Activated CD4-positive, alpha-beta memory T cell treated with anti-CD3 and anti-CD28 coated beads, Interleukin-2, amount 10 ng/mL, durations not matched to agents 7 days and 5 days (primary cell): ENCODE data around the gene PPP6R1. TPM values are rescaled to one million over a fixed set of nuclear protein-coding genes. Genes with fewer than 3 reads are reported as not detected.
A peak's percentile ranks its signal among the peaks of the same experiment; 100 is the strongest.

Experiments used
- CTCF ChIA-PET: fragments of 350-600 bp; sonication (Branson Sonifier 250); formaldehyde crosslinking; loops from one replicate; lab custom pipeline; 2021; ENCODE audit warnings: antibody characterized with exemption, inconsistent platforms; lab: Charles Lee
- POLR2A ChIA-PET: fragments of 350-600 bp; sonication (Branson Sonifier 250); formaldehyde crosslinking; loops from one replicate; lab custom pipeline; 2021; ENCODE audit warnings: antibody characterized with exemption; lab: Charles Lee
- DNase-seq: peaks from one replicate; pipeline ENCODE4 v3.0.0-alpha.2; 2020
- H3K27ac Mint-ChIP-seq: one replicate; pipeline ENCODE4 v1.8.0; 2021; ENCODE audit warnings: mild to moderate bottlenecking, mixed read lengths
- H3K27me3 Mint-ChIP-seq: one replicate; pipeline ENCODE4 v1.8.0; 2021; ENCODE audit warnings: mixed read lengths
- H3K36me3 Mint-ChIP-seq: one replicate; pipeline ENCODE4 v1.8.0; 2021; ENCODE audit warnings: low read depth, mixed read lengths
- H3K4me1 Mint-ChIP-seq: one replicate; pipeline ENCODE4 v1.8.0; 2021; ENCODE audit warnings: mixed read lengths
- H3K4me3 Mint-ChIP-seq: one replicate; pipeline ENCODE4 v1.8.0; 2021; ENCODE audit warnings: mild to moderate bottlenecking, mixed read lengths
- H3K9me3 Mint-ChIP-seq: one replicate; pipeline ENCODE4 v1.8.0; 2021; ENCODE audit warnings: mixed read lengths
- total RNA-seq, 2 experiments: library from RNA; stranded (reverse); gene quantifications; one replicate each; pipeline ENCODE4 v1.2.3, GENCODE V29; 2021

Gene PPP6R1
- total RNA-seq, 2 experiments from 2014 or later = 213 to 229 TPM

GRCh38 chr19:55299991-55300390, 41.2 kb upstream of the PPP6R1 start:
- Mint-ChIP-seq H3K27ac (no peak overlapping the region), H3K9me3 (no peaks in the 10 kb centered on the region), H3K27me3 (peaks cover 2% of the 10 kb centered on the region), H3K36me3 (no peaks in the 10 kb centered on the region), H3K4me1 (peaks cover 10% of the 10 kb centered on the region), H3K4me3 (no peak overlapping the region)
- ChIA-PET CTCF (interaction anchor here (3.8 kb wide), 1 partner anchor 8 kb away, joined by 41 read pairs; no protein-coding TSS in a partner anchor), POLR2A (no interaction called here)
- DNase-seq = no peak

GRCh38 chr19:55297267-55297666, 38.5 kb upstream of the PPP6R1 start:
- ChIA-PET POLR2A (no interaction called here), CTCF (interaction anchor here (0.5 kb wide), 1 partner anchor 334 kb away, joined by 8 read pairs; no protein-coding TSS in a partner anchor)
- H3K4me3 Mint-ChIP-seq = no peak overlapping the region
- no peak overlapping the region for H3K27ac Mint-ChIP-seq
- H3K27me3 Mint-ChIP-seq = peaks cover 2% of the 10 kb centered on the region
- no peaks in the 10 kb centered on the region for H3K9me3 Mint-ChIP-seq
- no peak for DNase-seq
- H3K36me3 Mint-ChIP-seq = no peaks in the 10 kb centered on the region
- peaks cover 10% of the 10 kb centered on the region for H3K4me1 Mint-ChIP-seq

GRCh38 chr19:55289117-55289796, 30.4 kb upstream of the PPP6R1 start:
- no peaks in the 10 kb centered on the region for H3K36me3 Mint-ChIP-seq
- POLR2A ChIA-PET = no interaction called here
- CTCF ChIA-PET = interaction anchor here (0.6 to 1.3 kb wide), 2 partner anchors 12 to 37 kb away, joined by 3 to 4 read pairs; no protein-coding TSS in a partner anchor

GRCh38 chr19:55287361-55288079, 28.7 kb upstream of the PPP6R1 start:
- POLR2A ChIA-PET = no interaction called here

More at GRCh38 chr19:55289117-55289796, 30.4 kb upstream of the PPP6R1 start:
- peaks cover 8% of the 10 kb centered on the region for H3K4me1 Mint-ChIP-seq
- no peak overlapping the region for H3K4me3 Mint-ChIP-seq
- no peaks in the 10 kb centered on the region for H3K9me3 Mint-ChIP-seq
- no peak for DNase-seq
- no peak overlapping the region for H3K27ac Mint-ChIP-seq
- H3K27me3 Mint-ChIP-seq = peaks cover 2% of the 10 kb centered on the region

GRCh38 chr19:55285229-55285890, 26.5 kb upstream of the PPP6R1 start:
- POLR2A ChIA-PET = no interaction called here
- Mint-ChIP-seq H3K4me3 (no peak overlapping the region), H3K27me3 (peaks cover 10% of the 10 kb centered on the region), H3K9me3 (no peaks in the 10 kb centered on the region), H3K36me3 (no peaks in the 10 kb centered on the region), H3K4me1 (peaks cover 18% of the 10 kb centered on the region), H3K27ac (peak overlapping the region; percentile 35)
- DNase-seq = no peak
- CTCF ChIA-PET = interaction anchor here (0.6 kb wide), 1 partner anchor 804 kb away, joined by 3 read pairs; no protein-coding TSS in a partner anchor

More at GRCh38 chr19:55287361-55288079, 28.7 kb upstream of the PPP6R1 start:
- CTCF ChIA-PET = interaction anchor here (1.0 to 1.2 kb wide), 2 partner anchors 14 to 16 kb away, joined by 3 to 5 read pairs; no protein-coding TSS in a partner anchor
- Mint-ChIP-seq H3K36me3 (no peaks in the 10 kb centered on the region), H3K9me3 (no peaks in the 10 kb centered on the region), H3K4me1 (peaks cover 14% of the 10 kb centered on the region), H3K27ac (no peak overlapping the region), H3K27me3 (peaks cover 10% of the 10 kb centered on the region), H3K4me3 (no peak overlapping the region)
- no peak for DNase-seq

GRCh38 chr19:55284405-55285058, 25.7 kb upstream of the PPP6R1 start:
- H3K4me3 Mint-ChIP-seq = no peak overlapping the region
- ChIA-PET POLR2A (interaction anchor here (0.6 kb wide), 1 partner anchor 31 kb away, joined by 3 read pairs; no protein-coding TSS in a partner anchor), CTCF (no interaction called here)
- H3K27me3 Mint-ChIP-seq = peaks cover 10% of the 10 kb centered on the region
- H3K27ac Mint-ChIP-seq = no peak overlapping the region
- peaks cover 26% of the 10 kb centered on the region for H3K4me1 Mint-ChIP-seq
- H3K36me3 Mint-ChIP-seq = peaks cover 4% of the 10 kb centered on the region
- no peaks in the 10 kb centered on the region for H3K9me3 Mint-ChIP-seq
- DNase-seq = no peak

- CTCF ChIA-PET = interaction anchor here (1.0 to 2.1 kb wide), 2 partner anchors 8 to 18 kb away, joined by 7 to 13 read pairs; no protein-coding TSS in a partner anchor
- POLR2A ChIA-PET = interaction anchor here (0.6 to 1.1 kb wide), 2 partner anchors 30 to 31 kb away, joined by 3 to 4 read pairs; no protein-coding TSS in a partner anchor
Observed at GRCh38 chr19:55283548-55284377, 24.9 kb upstream of the PPP6R1 start, which contains the start of gene BRSK1. TSS of gene BRSK1 (plus strand) at chr19:55283997. CDS start at chr19:55284443, 446 bp downstream.

GRCh38 chr19:55279770-55280643, 21.2 kb upstream of the PPP6R1 start, which contains the start of gene HSPBP1:
TSS of gene HSPBP1 (minus strand) at chr19:55280110. CDS start at chr19:55279608, 502 bp downstream.
- CTCF ChIA-PET = interaction anchor here (0.5 to 2.9 kb wide), 9 partner anchors 12 to 224 kb away, joined by 3 to 18 read pairs (median 4); partner anchors contain the start of genes PPP6R1 and TMEM238
- peaks cover 57% of the 10 kb centered on the region for H3K4me1 Mint-ChIP-seq

More at GRCh38 chr19:55283548-55284377, 24.9 kb upstream of the PPP6R1 start, which contains the start of gene BRSK1:
- Mint-ChIP-seq H3K9me3 (no peaks in the 10 kb centered on the region), H3K4me1 (peaks cover 31% of the 10 kb centered on the region), H3K4me3 (peak within 1 kb of the TSS; percentile 47), H3K27me3 (peaks cover 10% of the 10 kb centered on the region), H3K27ac (no peak within 1 kb of the TSS), H3K36me3 (peaks cover 4% of the 10 kb centered on the region)
- peak; percentile 52 for DNase-seq

GRCh38 chr19:55279340-55279739, 20.5 kb upstream of the PPP6R1 start:
- Mint-ChIP-seq H3K4me1 (peaks cover 58% of the 10 kb centered on the region), H3K27ac (peak overlapping the region; percentile 97), H3K4me3 (peak overlapping the region; percentile 100), H3K27me3 (peaks cover 8% of the 10 kb centered on the region), H3K9me3 (no peaks in the 10 kb centered on the region), H3K36me3 (peaks cover 16% of the 10 kb centered on the region)
- DNase-seq = no peak
- POLR2A ChIA-PET = interaction anchor here (1.0 to 6.9 kb wide), 8 partner anchors 20 to 320 kb away, joined by 3 to 96 read pairs (median 12); partner anchors contain the start of genes FIZ1, KMT5C, PPP1R12C and PPP6R1
- CTCF ChIA-PET = interaction anchor here (0.9 to 2.9 kb wide), 2 partner anchors 12 to 23 kb away, joined by 3 to 18 read pairs; no protein-coding TSS in a partner anchor

More at GRCh38 chr19:55279770-55280643, 21.2 kb upstream of the PPP6R1 start, which contains the start of gene HSPBP1:
- Mint-ChIP-seq H3K9me3 (no peaks in the 10 kb centered on the region), H3K27ac (peak within 1 kb of the TSS; percentile 97), H3K4me3 (peak within 1 kb of the TSS; percentile 100), H3K27me3 (peaks cover 8% of the 10 kb centered on the region), H3K36me3 (peaks cover 13% of the 10 kb centered on the region)
- peak; percentile 98 for DNase-seq
- POLR2A ChIA-PET = interaction anchor here (0.5 to 6.9 kb wide), 14 partner anchors 12 to 321 kb away, joined by 3 to 96 read pairs (median 4); partner anchors contain the start of genes FIZ1, KMT5C, PPP1R12C and PPP6R1
